ENCODE measurements around the gene CALY.
"Not testable (repeated sequence)": the region's sequence is repeated elsewhere in the genome, so short reads cannot be mapped to it uniquely, and the experiment has no call there.

The CALY gene

GRCh38 chr10:133336577-133337369 is at the start of gene CALY:
Gene CALY (minus strand): TSS chr10:133336896. CDS start chr10:133328989, 7,907 bp downstream.
- ATAC-seq (replicated peaks) (peak; percentile 38 to 50), DNase-seq (no peak)
- no peaks in the 10 kb centered on the region for H3K9me3 Mint-ChIP-seq
- peaks cover 4% of the 10 kb centered on the region in 2 donors for H3K4me1 Mint-ChIP-seq
- no peaks in the 10 kb centered on the region for H3K36me3 Mint-ChIP-seq
- no peak within 1 kb of the TSS for H3K27ac Mint-ChIP-seq
- peak within 1 kb of the TSS; percentile 60 to 71 for H3K4me3 Mint-ChIP-seq
- peaks cover 32% of the 10 kb centered on the region in 2 donors for H3K27me3 Mint-ChIP-seq

- no peak overlapping the region for H3K27ac Mint-ChIP-seq
- H3K36me3 Mint-ChIP-seq: peaks cover 13 to 35% of the 10 kb centered on the region in 2 donors
- no peaks in the 10 kb centered on the region for H3K9me3 Mint-ChIP-seq
- no peak overlapping the region for H3K4me3 Mint-ChIP-seq
- H3K27me3 Mint-ChIP-seq: no peaks in the 10 kb centered on the region
- ATAC-seq (replicated peaks) (no peak), DNase-seq (no peak)
- peaks cover 34 to 51% of the 10 kb centered on the region in 2 donors for H3K4me1 Mint-ChIP-seq
Measured at GRCh38 chr10:133385214-133385613, 48.5 kb upstream of the CALY start.

- H3K4me3 Mint-ChIP-seq: no peak overlapping the region
- DNase-seq: no peak
- ATAC-seq (replicated peaks): no peak
- H3K4me1 Mint-ChIP-seq: peaks cover 33 to 49% of the 10 kb centered on the region in 2 donors
- H3K27ac Mint-ChIP-seq: no peak overlapping the region
- H3K27me3 Mint-ChIP-seq: no peaks in the 10 kb centered on the region
- no peaks in the 10 kb centered on the region for H3K9me3 Mint-ChIP-seq
- peaks cover 15 to 39% of the 10 kb centered on the region in 2 donors for H3K36me3 Mint-ChIP-seq
Measured at GRCh38 chr10:133384071-133384470, 47.4 kb upstream of the CALY start.

- no peak for DNase-seq
- ATAC-seq (replicated peaks): no peak
- Mint-ChIP-seq H3K9me3 (no peaks in the 10 kb centered on the region), H3K27me3 (no peaks in the 10 kb centered on the region), H3K4me1 (peaks cover 30 to 44% of the 10 kb centered on the region in 2 donors), H3K36me3 (peaks cover 15 to 39% of the 10 kb centered on the region in 2 donors), H3K27ac (no peak overlapping the region), H3K4me3 (no peak overlapping the region)
Measured at GRCh38 chr10:133383551-133383950, 46.9 kb upstream of the CALY start.

GRCh38 chr10:133381036-133381435 is 44.3 kb upstream of the CALY start:
- ATAC-seq (replicated peaks) (no peak), DNase-seq (no peak)
- Mint-ChIP-seq H3K9me3 (no peaks in the 10 kb centered on the region), H3K27me3 (no peaks in the 10 kb centered on the region), H3K27ac (no peak overlapping the region), H3K4me1 (peaks cover 24 to 46% of the 10 kb centered on the region in 2 donors), H3K36me3 (peaks cover 13 to 24% of the 10 kb centered on the region in 2 donors), H3K4me3 (peak overlapping the region; percentile 50 to 85)

GRCh38 chr10:133379801-133380666 is 43.3 kb upstream of the CALY start:
- no peak for ATAC-seq (replicated peaks)
- no peaks in the 10 kb centered on the region for H3K27me3 Mint-ChIP-seq
- DNase-seq: no peak
- H3K36me3 Mint-ChIP-seq: peaks cover 12 to 23% of the 10 kb centered on the region in 2 donors
- H3K4me3 Mint-ChIP-seq: peak overlapping the region; percentile 84 to 85
- H3K4me1 Mint-ChIP-seq: peaks cover 24 to 46% of the 10 kb centered on the region in 2 donors
- no peaks in the 10 kb centered on the region for H3K9me3 Mint-ChIP-seq
- H3K27ac Mint-ChIP-seq: peak overlapping the region; percentile 81

- H3K27me3 Mint-ChIP-seq: no peaks in the 10 kb centered on the region
- H3K9me3 Mint-ChIP-seq: no peaks in the 10 kb centered on the region
- H3K27ac Mint-ChIP-seq: peak within 1 kb of the TSS; percentile 81
- H3K4me1 Mint-ChIP-seq: peaks cover 23 to 48% of the 10 kb centered on the region in 2 donors
- DNase-seq: peak; percentile 73
- peak within 1 kb of the TSS; percentile 84 to 86 for H3K4me3 Mint-ChIP-seq
- peaks cover 9 to 17% of the 10 kb centered on the region in 2 donors for H3K36me3 Mint-ChIP-seq
- peak; percentile 77 to 82 for ATAC-seq (replicated peaks)
Measured at GRCh38 chr10:133379152-133379800, 42.6 kb upstream of the CALY start, which contains the start of gene PAOX. Gene PAOX (plus strand): TSS chr10:133379262. CDS start chr10:133379317, 55 bp downstream.

GRCh38 chr10:133378251-133379096 is 41.8 kb upstream of the CALY start:
- H3K4me3 Mint-ChIP-seq: peak overlapping the region; percentile 79 to 86
- peaks cover 0 to 2% of the 10 kb centered on the region in 2 donors for H3K9me3 Mint-ChIP-seq
- H3K27ac Mint-ChIP-seq: peak overlapping the region; percentile 73
- peaks cover 7 to 14% of the 10 kb centered on the region in 2 donors for H3K36me3 Mint-ChIP-seq
- ATAC-seq (replicated peaks) (peak; percentile 52 to 60), DNase-seq (peak; percentile 58)
- H3K27me3 Mint-ChIP-seq: no peaks in the 10 kb centered on the region
- peaks cover 23 to 52% of the 10 kb centered on the region in 2 donors for H3K4me1 Mint-ChIP-seq

GRCh38 chr10:133377818-133378250 is 41.1 kb upstream of the CALY start:
- peaks cover 0 to 2% of the 10 kb centered on the region in 2 donors for H3K9me3 Mint-ChIP-seq
- peaks cover 8 to 14% of the 10 kb centered on the region in 2 donors for H3K36me3 Mint-ChIP-seq
- H3K4me1 Mint-ChIP-seq: peaks cover 25 to 57% of the 10 kb centered on the region in 2 donors
- H3K27ac Mint-ChIP-seq: peak overlapping the region; percentile 73
- no peaks in the 10 kb centered on the region for H3K27me3 Mint-ChIP-seq
- H3K4me3 Mint-ChIP-seq: peak overlapping the region; percentile 79 to 86
- DNase-seq: no peak
- no peak for ATAC-seq (replicated peaks)

- no peak overlapping the region for H3K27ac Mint-ChIP-seq
- H3K4me1 Mint-ChIP-seq: peaks cover 25 to 58% of the 10 kb centered on the region in 2 donors
- peaks cover 8 to 14% of the 10 kb centered on the region in 2 donors for H3K36me3 Mint-ChIP-seq
- DNase-seq: no peak
- H3K9me3 Mint-ChIP-seq: peaks cover 0 to 2% of the 10 kb centered on the region in 2 donors
- no peak for ATAC-seq (replicated peaks)
- peak overlapping the region; percentile 69 to 86 for H3K4me3 Mint-ChIP-seq
- no peaks in the 10 kb centered on the region for H3K27me3 Mint-ChIP-seq
Measured at GRCh38 chr10:133377025-133377817, 40.5 kb upstream of the CALY start.

GRCh38 chr10:133376183-133376582 is 39.5 kb upstream of the CALY start:
- not testable (repeated sequence) for DNase-seq; H3K27me3 Mint-ChIP-seq; H3K27ac Mint-ChIP-seq; ATAC-seq (replicated peaks); H3K9me3 Mint-ChIP-seq
- Mint-ChIP-seq H3K4me3 (peak overlapping the region in 1 of 2 donors; percentile 69), H3K4me1 (peaks cover 26 to 59% of the 10 kb centered on the region in 2 donors), H3K36me3 (peaks cover 8 to 12% of the 10 kb centered on the region in 2 donors)

GRCh38 chr10:133375357-133376115 is 38.8 kb upstream of the CALY start:
- no peak for ATAC-seq (replicated peaks)
- H3K4me1 Mint-ChIP-seq: peaks cover 21 to 54% of the 10 kb centered on the region in 2 donors
- no peaks in the 10 kb centered on the region for H3K27me3 Mint-ChIP-seq
- DNase-seq: no peak
- H3K27ac Mint-ChIP-seq: no peak overlapping the region
- H3K9me3 Mint-ChIP-seq: peaks cover 0 to 2% of the 10 kb centered on the region in 2 donors
- no peak overlapping the region for H3K4me3 Mint-ChIP-seq
- peaks cover 8 to 15% of the 10 kb centered on the region in 2 donors for H3K36me3 Mint-ChIP-seq

Measured in stimulated activated naive B cell treated with anti-CD40 and anti-IgM and Interleukin-4, amounts not matched to agents 10 μg/mL and 1 μg/mL and 100 μg/mL, for 72 hours (primary cell).